MM.1S (cell line): ENCODE data around the gene NXT1.

Source experiments
- CTCF ChIP-seq: fragments of 300-600 bp; sonication (generic); IDR thresholded peaks from 2 replicates; pipeline ENCODE4 v1.5.1; 2016; ENCODE audit warnings: antibody characterized with exemption, low read length, mixed read lengths
- EZH2 ChIP-seq: fragments of 300-600 bp; sonication (generic); optimal IDR thresholded peaks from 2 replicates; pipeline ENCODE3; 2017; ENCODE audit warnings: low read depth, mild to moderate bottlenecking, antibody characterized with exemption, low read length, mixed read lengths
- EZH2phosphoT487 ChIP-seq: fragments of 300-600 bp; sonication (generic); IDR thresholded peaks from 2 replicates; pipeline ENCODE4 v1.6.1; 2018; ENCODE audit warnings: antibody characterized with exemption, low read length

- no peak for TF ChIP-seq EZH2
- TF ChIP-seq CTCF = no peak
- TF ChIP-seq EZH2phosphoT487 = no peak
Measured at GRCh38 chr20:23379772-23380171, 29.2 kb downstream of the NXT1 start.
